ENCODE results near the gene DUSP28.

Gene DUSP28

GRCh38 chr2:240560084-240560479, at the start of gene DUSP28:
DUSP28 (plus strand) TSS chr2:240560357; CDS start chr2:240560685, 328 bp downstream.
- Mint-ChIP-seq H3K27ac (ENCODE audit: low read depth) (peak within 1 kb of the TSS; percentile 91), H3K9me3 (no peaks in the 10 kb centered on the region), H3K4me3 (peak within 1 kb of the TSS; percentile 87), H3K36me3 (ENCODE audit: insufficient read depth) (peaks cover 27% of the 10 kb centered on the region), H3K27me3 (no peaks in the 10 kb centered on the region), H3K4me1 (peaks cover 58% of the 10 kb centered on the region)
- ATAC-seq (replicated peaks; ENCODE audit: extremely low read depth, poor library complexity, severe bottlenecking) (peak; percentile 66), DNase-seq (ENCODE audit: low spot score in 2 of 2) (peak; percentile 83 to 88)

DNA sequence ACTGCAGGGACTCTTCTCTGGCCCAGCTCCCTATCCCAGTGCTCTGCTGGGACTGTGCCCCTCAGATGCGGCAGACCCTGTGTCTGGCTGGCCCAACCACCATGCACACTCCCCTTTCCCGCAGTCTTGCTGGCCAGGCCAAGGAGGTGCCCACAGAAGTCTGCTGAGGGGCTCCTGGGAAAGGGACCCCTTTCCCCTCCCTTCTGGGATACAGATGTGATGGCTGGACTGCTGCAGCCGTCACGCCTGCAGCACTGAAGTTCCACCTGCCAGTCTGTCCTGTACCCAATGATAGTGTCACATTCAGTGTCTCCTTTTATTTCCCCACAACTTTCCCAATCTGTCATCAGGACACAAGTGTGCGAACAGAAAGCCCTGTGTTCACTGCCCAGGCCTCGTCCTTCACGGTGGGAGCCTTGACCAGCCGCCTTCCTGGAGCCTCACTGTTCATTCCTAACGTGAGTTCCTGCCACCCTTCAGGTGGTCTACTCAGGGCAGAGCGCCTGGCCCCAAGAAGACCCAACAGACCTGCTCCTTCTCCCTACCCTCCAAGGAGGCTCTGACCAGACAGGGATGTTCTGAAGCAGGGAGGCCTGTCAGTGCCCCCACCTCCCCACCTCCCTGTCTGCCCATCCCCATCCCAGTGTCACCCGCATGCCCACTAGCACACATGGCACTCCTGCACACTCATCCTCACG, 49.5 kb upstream of the DUSP28 start:
- no peaks in the 10 kb centered on the region for H3K9me3 Mint-ChIP-seq
- no peak overlapping the region for H3K4me3 Mint-ChIP-seq
- peaks cover 5% of the 10 kb centered on the region for H3K36me3 Mint-ChIP-seq (ENCODE audit: insufficient read depth)
- no peak for DNase-seq (ENCODE audit: low spot score in 2 of 2)
- no peak for ATAC-seq (replicated peaks; ENCODE audit: extremely low read depth, poor library complexity, severe bottlenecking)
- H3K27me3 Mint-ChIP-seq: no peaks in the 10 kb centered on the region
- H3K27ac Mint-ChIP-seq (ENCODE audit: low read depth): no peak overlapping the region
- peaks cover 21% of the 10 kb centered on the region for H3K4me1 Mint-ChIP-seq

GRCh38 chr2:240511351-240512108, 48.6 kb upstream of the DUSP28 start:
- H3K36me3 Mint-ChIP-seq (ENCODE audit: insufficient read depth): peaks cover 5% of the 10 kb centered on the region
- ATAC-seq (replicated peaks; ENCODE audit: extremely low read depth, poor library complexity, severe bottlenecking) (no peak), DNase-seq (ENCODE audit: low spot score in 2 of 2) (peak in 1 of 2 donors; percentile 12)
- H3K9me3 Mint-ChIP-seq: no peaks in the 10 kb centered on the region
- H3K4me1 Mint-ChIP-seq: peaks cover 21% of the 10 kb centered on the region
- H3K4me3 Mint-ChIP-seq: no peak overlapping the region
- H3K27me3 Mint-ChIP-seq: no peaks in the 10 kb centered on the region
- H3K27ac Mint-ChIP-seq (ENCODE audit: low read depth): no peak overlapping the region

GRCh38 chr2:240512109-240512485, 48.1 kb upstream of the DUSP28 start:
- no peak overlapping the region for H3K4me3 Mint-ChIP-seq
- no peak overlapping the region for H3K27ac Mint-ChIP-seq (ENCODE audit: low read depth)
- H3K9me3 Mint-ChIP-seq: no peaks in the 10 kb centered on the region
- peaks cover 5% of the 10 kb centered on the region for H3K36me3 Mint-ChIP-seq (ENCODE audit: insufficient read depth)
- H3K4me1 Mint-ChIP-seq: peaks cover 21% of the 10 kb centered on the region
- no peak for DNase-seq (ENCODE audit: low spot score in 2 of 2)
- ATAC-seq (replicated peaks; ENCODE audit: extremely low read depth, poor library complexity, severe bottlenecking): no peak
- no peaks in the 10 kb centered on the region for H3K27me3 Mint-ChIP-seq

GRCh38 chr2:240512666-240513535, 47.3 kb upstream of the DUSP28 start:
- H3K4me3 Mint-ChIP-seq: no peak overlapping the region
- no peaks in the 10 kb centered on the region for H3K9me3 Mint-ChIP-seq
- H3K27me3 Mint-ChIP-seq: no peaks in the 10 kb centered on the region
- H3K36me3 Mint-ChIP-seq (ENCODE audit: insufficient read depth): peaks cover 5% of the 10 kb centered on the region
- H3K27ac Mint-ChIP-seq (ENCODE audit: low read depth): peak overlapping the region; percentile 91
- peaks cover 21% of the 10 kb centered on the region for H3K4me1 Mint-ChIP-seq
- ATAC-seq (replicated peaks; ENCODE audit: extremely low read depth, poor library complexity, severe bottlenecking) (no peak), DNase-seq (ENCODE audit: low spot score in 2 of 2) (peak in 1 of 2 donors; percentile 12)

- DNase-seq (ENCODE audit: low spot score in 2 of 2) (peak; percentile 77 to 81), ATAC-seq (replicated peaks; ENCODE audit: extremely low read depth, poor library complexity, severe bottlenecking) (peak; percentile 98)
- Mint-ChIP-seq H3K9me3 (no peaks in the 10 kb centered on the region), H3K27me3 (no peaks in the 10 kb centered on the region), H3K36me3 (ENCODE audit: insufficient read depth) (peaks cover 5% of the 10 kb centered on the region), H3K4me3 (peak overlapping the region; percentile 6), H3K4me1 (peaks cover 21% of the 10 kb centered on the region), H3K27ac (ENCODE audit: low read depth) (peak overlapping the region; percentile 91)
These were observed 46.4 kb upstream of the DUSP28 start for GRCh38 chr2:240513549-240514287.

DNA sequence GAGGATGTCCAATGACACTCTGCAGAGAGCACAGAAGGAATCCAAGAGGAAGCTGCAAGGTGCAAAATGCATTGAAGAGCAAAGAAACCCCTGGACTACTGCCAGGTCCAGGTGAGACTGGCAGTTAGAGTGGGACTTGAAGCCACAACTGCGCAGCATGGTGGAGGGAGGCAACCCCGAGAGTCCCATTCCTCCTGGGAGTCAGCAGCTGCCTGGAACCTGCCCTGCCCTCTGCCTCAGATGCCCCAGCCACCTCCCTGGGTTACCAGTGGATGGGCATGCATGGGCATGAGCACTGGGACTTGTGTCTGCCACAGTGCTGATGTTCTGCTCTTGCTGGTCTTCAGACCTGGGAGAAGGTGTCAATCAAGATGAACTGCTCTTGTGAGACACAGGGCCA, 45.5 kb upstream of the DUSP28 start:
- no peaks in the 10 kb centered on the region for H3K27me3 Mint-ChIP-seq
- peak overlapping the region; percentile 91 for H3K27ac Mint-ChIP-seq (ENCODE audit: low read depth)
- no peak overlapping the region for H3K4me3 Mint-ChIP-seq
- peaks cover 21% of the 10 kb centered on the region for H3K4me1 Mint-ChIP-seq
- ATAC-seq (replicated peaks; ENCODE audit: extremely low read depth, poor library complexity, severe bottlenecking): no peak
- DNase-seq (ENCODE audit: low spot score in 2 of 2): no peak
- peaks cover 6% of the 10 kb centered on the region for H3K36me3 Mint-ChIP-seq (ENCODE audit: insufficient read depth)
- no peaks in the 10 kb centered on the region for H3K9me3 Mint-ChIP-seq

DNA sequence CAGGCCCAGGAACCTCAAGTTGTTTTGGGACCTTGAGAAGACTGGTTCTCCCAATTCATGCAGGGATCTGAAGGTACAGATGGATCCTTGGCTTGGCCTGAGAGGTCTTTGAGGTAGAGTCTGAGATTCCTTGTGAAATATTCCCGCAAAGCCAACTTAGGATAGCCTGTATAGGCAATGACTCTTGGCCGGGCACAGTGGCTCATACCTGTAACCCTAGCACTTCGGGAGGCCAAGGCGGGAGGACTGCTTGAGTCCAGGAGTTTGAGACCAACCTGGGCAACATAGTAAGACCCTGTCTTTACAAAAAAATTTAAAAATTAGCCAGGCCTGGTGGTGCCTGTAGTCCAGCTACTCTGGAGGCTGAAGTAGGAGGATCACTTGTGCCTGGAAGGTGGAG, 42.8 kb upstream of the DUSP28 start:
- Mint-ChIP-seq H3K27ac (ENCODE audit: low read depth) (no peak overlapping the region), H3K27me3 (no peaks in the 10 kb centered on the region), H3K9me3 (no peaks in the 10 kb centered on the region), H3K36me3 (ENCODE audit: insufficient read depth) (peaks cover 5% of the 10 kb centered on the region), H3K4me1 (peaks cover 19% of the 10 kb centered on the region), H3K4me3 (no peak overlapping the region)
- DNase-seq (ENCODE audit: low spot score in 2 of 2): no peak
- no peak for ATAC-seq (replicated peaks; ENCODE audit: extremely low read depth, poor library complexity, severe bottlenecking)

DNA sequence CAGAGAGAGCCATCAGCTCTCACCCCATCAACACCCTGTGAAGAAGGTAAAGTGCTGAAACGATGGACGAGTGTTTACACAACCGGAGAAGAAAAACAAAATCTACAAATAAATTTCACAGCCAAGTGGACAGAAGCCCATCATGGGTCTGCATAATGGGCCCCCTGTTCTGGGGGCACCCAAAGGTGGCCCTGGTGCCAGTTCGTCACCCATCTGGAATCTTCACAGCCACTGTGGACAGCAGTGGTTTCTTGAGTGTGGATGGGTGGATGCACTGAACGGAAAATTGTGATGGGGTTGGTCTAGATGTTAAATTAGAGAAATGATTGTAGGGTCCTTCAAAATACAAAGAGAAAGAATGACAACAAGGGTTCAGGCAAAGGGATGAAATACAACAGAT, 41.2 kb upstream of the DUSP28 start:
- peaks cover 10% of the 10 kb centered on the region for H3K4me1 Mint-ChIP-seq
- no peaks in the 10 kb centered on the region for H3K27me3 Mint-ChIP-seq
- no peak overlapping the region for H3K27ac Mint-ChIP-seq (ENCODE audit: low read depth)
- no peaks in the 10 kb centered on the region for H3K9me3 Mint-ChIP-seq
- peaks cover 3% of the 10 kb centered on the region for H3K36me3 Mint-ChIP-seq (ENCODE audit: insufficient read depth)
- ATAC-seq (replicated peaks; ENCODE audit: extremely low read depth, poor library complexity, severe bottlenecking): no peak
- no peak overlapping the region for H3K4me3 Mint-ChIP-seq
- DNase-seq (ENCODE audit: low spot score in 2 of 2): no peak

DNA sequence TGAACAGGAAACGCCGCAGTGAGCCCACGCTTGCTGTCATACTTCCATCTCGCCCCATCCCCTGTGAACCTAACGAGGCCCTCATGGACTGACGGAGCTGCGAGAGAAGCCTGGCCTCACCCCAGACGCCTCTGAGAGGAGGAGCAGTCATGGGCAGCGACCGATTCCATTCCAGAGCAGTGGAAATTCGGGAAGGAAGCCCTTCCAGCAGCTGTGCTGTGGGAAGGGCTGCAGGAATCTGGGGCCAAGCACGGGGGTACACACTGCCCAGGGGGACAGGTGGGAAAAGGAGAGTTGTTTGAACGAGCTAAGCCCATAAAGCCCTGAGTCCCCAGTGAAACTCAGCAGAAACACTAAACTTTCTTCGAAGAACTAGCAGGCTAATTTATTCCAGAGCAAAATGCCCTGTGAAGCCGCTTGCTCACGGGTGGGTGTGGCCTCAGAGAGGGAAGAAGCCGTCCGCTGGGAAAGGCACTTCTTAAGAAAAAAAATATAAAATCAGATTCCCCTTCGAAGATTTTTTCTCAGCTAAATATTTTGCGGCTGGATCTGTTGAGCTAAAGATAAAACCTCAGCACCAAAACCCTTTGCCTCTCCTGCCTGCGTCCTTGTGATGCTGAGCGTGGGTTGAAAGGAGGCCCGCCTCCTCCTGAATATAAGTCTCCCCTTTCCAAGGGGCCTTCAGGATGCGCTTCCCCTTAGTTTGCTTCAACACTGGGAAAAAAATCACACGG, 40.6 kb upstream of the DUSP28 start:
- H3K27me3 Mint-ChIP-seq: no peaks in the 10 kb centered on the region
- peaks cover 2% of the 10 kb centered on the region for H3K36me3 Mint-ChIP-seq (ENCODE audit: insufficient read depth)
- DNase-seq (ENCODE audit: low spot score in 2 of 2) (no peak), ATAC-seq (replicated peaks; ENCODE audit: extremely low read depth, poor library complexity, severe bottlenecking) (no peak)
- H3K4me3 Mint-ChIP-seq: no peak overlapping the region
- peaks cover 5% of the 10 kb centered on the region for H3K4me1 Mint-ChIP-seq
- H3K9me3 Mint-ChIP-seq: no peaks in the 10 kb centered on the region
- no peak overlapping the region for H3K27ac Mint-ChIP-seq (ENCODE audit: low read depth)

GRCh38 chr2:240520130-240520973, 39.8 kb upstream of the DUSP28 start:
- DNase-seq (ENCODE audit: low spot score in 2 of 2) (no peak), ATAC-seq (replicated peaks; ENCODE audit: extremely low read depth, poor library complexity, severe bottlenecking) (no peak)
- H3K4me1 Mint-ChIP-seq: peaks cover 5% of the 10 kb centered on the region
- no peaks in the 10 kb centered on the region for H3K27me3 Mint-ChIP-seq
- no peak overlapping the region for H3K4me3 Mint-ChIP-seq
- H3K36me3 Mint-ChIP-seq (ENCODE audit: insufficient read depth): peaks cover 4% of the 10 kb centered on the region
- H3K9me3 Mint-ChIP-seq: no peaks in the 10 kb centered on the region
- H3K27ac Mint-ChIP-seq (ENCODE audit: low read depth): no peak overlapping the region
